Stomach (tissue), 4 donors: Measurements from ENCODE around the gene RBM3.

Experiments
- CTCF ChIP-seq, 7 experiments: fragments of 450-650 bp in 4 of 7; fragments of 200-600 bp in 3 of 7; sonication (generic) in 3 of 7; IDR thresholded peaks; one replicate each; pipeline ENCODE4 v1.5.1; 2016 to 2019; ENCODE audit warnings: antibody characterized with exemption in 7 of 7, control low read depth in 2 of 7, mild to moderate bottlenecking in 1 of 7
- POLR2A ChIP-seq, 4 donors: fragments of 450-650 bp; IDR thresholded peaks; one replicate each; pipeline ENCODE4 v1.6.1; 2016; ENCODE audit warnings: antibody characterized with exemption in 4 of 4, control low read depth in 2 of 4, mild to moderate bottlenecking in 1 of 4, moderate library complexity in 1 of 4

GRCh38 chrX:48578661-48579128, 4.4 kb downstream of the RBM3 start:
- TF ChIP-seq POLR2A (IDR thresholded peaks at IDR 0.05), result no peak
- TF ChIP-seq CTCF (IDR thresholded peaks at IDR 0.05), result no peak
